Smooth muscle cell (in vitro differentiated cells): ENCODE results near the gene PPT1. TPM values are rescaled to one million over a fixed set of nuclear protein-coding genes. Genes with fewer than 3 reads are reported as not detected.

Experiments
- DNase-seq: peaks from one replicate; lab custom pipeline; 2025; ENCODE audit not compliant: unreplicated experiment; lab: John Stamatoyannopoulos, UW
- H2AFZ ChIP-seq: fragments of 200-600 bp; sonication (generic); 2 replicates; pipeline ENCODE4 v1.6.0; 2016; ENCODE audit warnings: antibody characterized with exemption, low read depth, mild to moderate bottlenecking
- H3F3A ChIP-seq: fragments of 200-600 bp; sonication (generic); 2 replicates; pipeline ENCODE4 v1.6.0; 2017; ENCODE audit warnings: antibody characterized with exemption, low read depth
- H3K27ac ChIP-seq: fragments of 200-600 bp; sonication (generic); 2 replicates; pipeline ENCODE4 v1.5.1; 2016; ENCODE audit warnings: low read depth, mild to moderate bottlenecking
- H3K27me3 ChIP-seq: fragments of 200-600 bp; sonication (generic); 2 replicates; pipeline ENCODE4 v1.6.1; 2016; ENCODE audit warnings: low read depth, mild to moderate bottlenecking
- H3K36me3 ChIP-seq: fragments of 200-600 bp; sonication (generic); 2 replicates; pipeline ENCODE4 v1.5.1; 2016; ENCODE audit warnings: low read depth
- H3K4me1 ChIP-seq: fragments of 200-600 bp; sonication (generic); 2 replicates; pipeline ENCODE4 v1.5.1; 2016; ENCODE audit warnings: low read depth
- H3K4me2 ChIP-seq: fragments of 200-600 bp; sonication (generic); 2 replicates; pipeline ENCODE4 v1.6.0; 2016; ENCODE audit warnings: mild to moderate bottlenecking
- H3K4me3 ChIP-seq: fragments of 200-600 bp; sonication (generic); 2 replicates; pipeline ENCODE4 v1.5.1; 2016; ENCODE audit warnings: mild to moderate bottlenecking
- H3K79me2 ChIP-seq: fragments of 200-600 bp; sonication (generic); 2 replicates; pipeline ENCODE4 v1.6.0; 2016; ENCODE audit warnings: low read depth, mild to moderate bottlenecking
- H3K9ac ChIP-seq: fragments of 200-600 bp; sonication (generic); 2 replicates; pipeline ENCODE4 v1.6.0; 2016; ENCODE audit warnings: low read depth
- H3K9me3 ChIP-seq: fragments of 200-600 bp; sonication (generic); replicated peaks from 2 replicates; pipeline ENCODE4 v1.5.1; 2016; ENCODE audit warnings: low read depth
- H4K20me1 ChIP-seq: fragments of 200-600 bp; sonication (generic); 2 replicates; pipeline ENCODE4 v1.6.0; 2016; ENCODE audit warnings: low read depth
- WGBS: methylation state at CpG from one replicate; pipeline ENCODE4 v1.1.7; 2016; ENCODE audit warnings: low lambda C conversion rate; 5-methylcytosine and 5-hydroxymethylcytosine counted together
- polyA plus RNA-seq: library from polyadenylated mRNA; unstranded; fragments of >200 nt; fragmentation: Nextera tagmentation; extraction: Ambion mirVana; gene quantifications from 2 replicates; pipeline ENCODE4 v1.2.1, GENCODE V29; 2016
- total RNA-seq: library from RNA; depleted of rRNA; stranded (reverse); fragments of >200 nt; gene quantifications from 2 replicates; pipeline ENCODE4 v1.2.3, GENCODE V29; 2014
- TF ChIP-seq, protein P1 (sequence below): fragments of 200-600 bp; sonication (generic); IDR thresholded peaks from 2 replicates; pipeline ENCODE4 v1.5.1; 2017; ENCODE audit warnings: borderline replicate concordance, mild to moderate bottlenecking, antibody characterized with exemption; ENCODE audit not compliant: insufficient read depth, poor library complexity, severe bottlenecking

PPT1 gene
- total and polyA plus RNA-seq, 2 experiments from 2014 or later, result 72.5 to 85.6 TPM

- TF ChIP-seq, protein P1, sequence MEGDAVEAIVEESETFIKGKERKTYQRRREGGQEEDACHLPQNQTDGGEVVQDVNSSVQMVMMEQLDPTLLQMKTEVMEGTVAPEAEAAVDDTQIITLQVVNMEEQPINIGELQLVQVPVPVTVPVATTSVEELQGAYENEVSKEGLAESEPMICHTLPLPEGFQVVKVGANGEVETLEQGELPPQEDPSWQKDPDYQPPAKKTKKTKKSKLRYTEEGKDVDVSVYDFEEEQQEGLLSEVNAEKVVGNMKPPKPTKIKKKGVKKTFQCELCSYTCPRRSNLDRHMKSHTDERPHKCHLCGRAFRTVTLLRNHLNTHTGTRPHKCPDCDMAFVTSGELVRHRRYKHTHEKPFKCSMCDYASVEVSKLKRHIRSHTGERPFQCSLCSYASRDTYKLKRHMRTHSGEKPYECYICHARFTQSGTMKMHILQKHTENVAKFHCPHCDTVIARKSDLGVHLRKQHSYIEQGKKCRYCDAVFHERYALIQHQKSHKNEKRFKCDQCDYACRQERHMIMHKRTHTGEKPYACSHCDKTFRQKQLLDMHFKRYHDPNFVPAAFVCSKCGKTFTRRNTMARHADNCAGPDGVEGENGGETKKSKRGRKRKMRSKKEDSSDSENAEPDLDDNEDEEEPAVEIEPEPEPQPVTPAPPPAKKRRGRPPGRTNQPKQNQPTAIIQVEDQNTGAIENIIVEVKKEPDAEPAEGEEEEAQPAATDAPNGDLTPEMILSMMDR, result no peak
- no peaks in the 10 kb centered on the region for H4K20me1 ChIP-seq
- H3F3A ChIP-seq, result no peaks in the 10 kb centered on the region
- no peak overlapping the region for H3K4me3 ChIP-seq
- H2AFZ ChIP-seq, result no peak overlapping the region
- no peak overlapping the region for H3K27ac ChIP-seq
- H3K79me2 ChIP-seq, result no peaks in the 10 kb centered on the region
- 97% methylated on average over 44 of the region's 44 CpGs for WGBS
- DNase-seq, result no peak
- H3K4me2 ChIP-seq, result no peak overlapping the region
- no peaks in the 10 kb centered on the region for H3K27me3 ChIP-seq
- H3K9ac ChIP-seq, result no peak overlapping the region
- no peaks in the 10 kb centered on the region for H3K9me3 ChIP-seq
- no peaks in the 10 kb centered on the region for H3K36me3 ChIP-seq
- H3K4me1 ChIP-seq, result no peaks in the 10 kb centered on the region
These were observed 35.6 kb upstream of the PPT1 start for GRCh38 chr1:40132383-40133311.

DNA sequence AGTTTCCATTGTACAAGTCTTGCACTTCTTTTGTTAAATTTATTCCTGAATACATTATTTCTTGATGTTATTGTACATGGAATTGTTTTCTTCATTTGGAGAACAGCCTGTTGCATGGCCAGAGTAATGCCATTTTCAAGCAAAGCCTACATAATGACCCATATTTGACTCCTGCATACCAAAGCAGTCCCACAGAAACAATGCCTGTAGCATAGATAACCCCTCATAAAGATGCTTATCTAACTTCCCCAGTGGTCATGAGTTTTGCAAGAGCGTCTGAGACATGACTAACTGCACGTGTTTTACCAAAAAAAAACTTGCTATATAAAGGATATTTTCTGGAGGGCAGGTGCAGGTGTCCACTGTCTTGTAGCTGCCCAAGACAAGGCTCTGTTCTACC is 33.8 kb upstream of the PPT1 start:
- H4K20me1 ChIP-seq, result no peaks in the 10 kb centered on the region
- TF ChIP-seq, protein P1, result no peak
- WGBS, result 33% methylated on average over 2 of the region's 2 CpGs

GRCh38 chr1:40122855-40123254 is 25.8 kb upstream of the PPT1 start:
- TF ChIP-seq, protein P1, result no peak

More for the DNA sequence above, 33.8 kb upstream of the PPT1 start:
- Histone ChIP-seq H3K4me2 (no peak overlapping the region), H3K27ac (no peak overlapping the region), H3K4me1 (no peaks in the 10 kb centered on the region), H3K4me3 (no peak overlapping the region), H3K79me2 (no peaks in the 10 kb centered on the region), H3K9me3 (no peaks in the 10 kb centered on the region), H2AFZ (no peak overlapping the region), H3K27me3 (no peaks in the 10 kb centered on the region), H3K9ac (no peak overlapping the region), H3K36me3 (no peaks in the 10 kb centered on the region), H3F3A (no peaks in the 10 kb centered on the region)
- no peak for DNase-seq

More at GRCh38 chr1:40122855-40123254, 25.8 kb upstream of the PPT1 start:
- Histone ChIP-seq H3K79me2 (no peaks in the 10 kb centered on the region), H3K4me1 (no peaks in the 10 kb centered on the region), H3K9ac (no peak overlapping the region), H3F3A (no peaks in the 10 kb centered on the region), H3K9me3 (no peaks in the 10 kb centered on the region), H2AFZ (no peak overlapping the region), H3K4me3 (no peak overlapping the region), H3K27me3 (peaks cover 5% of the 10 kb centered on the region), H3K4me2 (no peak overlapping the region), H3K27ac (no peak overlapping the region), H3K36me3 (no peaks in the 10 kb centered on the region), H4K20me1 (no peaks in the 10 kb centered on the region)
- no peak for DNase-seq
